Posterior cingulate gyrus (tissue), 11 donors: Measurements from ENCODE around the gene HDAC5.
"Not testable (repeated sequence)": the region's sequence is repeated elsewhere in the genome, so short reads cannot be mapped to it uniquely, and the experiment has no call there.

ENCODE experiments used
- DNase-seq, 10 donors: peaks; one replicate each; pipeline versions ENCODE4 v3.0.0 to v3.0.0-alpha.2; 2020 to 2021; ENCODE audit warnings: mixed read lengths in 3 of 10
- intact Hi-C: fragments of 100-400 bp; cut with DNase I; formaldehyde crosslinking; loops from one replicate; pipeline ENCODE4 v1.15.1; 2023

The HDAC5 gene

GRCh38 chr17:44123356-44124117, at the start of gene HDAC5:
TSS of gene HDAC5 (minus strand) at chr17:44123641. CDS start at chr17:44117515, 6,126 bp downstream.
- peak; percentile 95 to 100 (median 97) for DNase-seq
- intact Hi-C loops: loop anchor here (1.0 to 10.0 kb wide), 4 partner anchors 12 to 201 kb away; partner anchors contain the start of genes G6PC3, HROB and SLC25A39

GRCh38 chr17:44171931-44172455, 48.6 kb upstream of the HDAC5 start:
- intact Hi-C loops: no loop called here
- DNase-seq: peak in 1 of 10 donors; percentile 79

GRCh38 chr17:44170499-44171201, 47.2 kb upstream of the HDAC5 start, which contains the start of gene ASB16:
TSS of gene ASB16 (plus strand) at chr17:44170704. CDS start at chr17:44170790, 86 bp downstream.
- peak in 3 of 10 donors; percentile 33 to 82 (median 78) for DNase-seq
- intact Hi-C loops: no loop called here

GRCh38 chr17:44170135-44170498, 46.7 kb upstream of the HDAC5 start:
- intact Hi-C loops: no loop called here
- no peak for DNase-seq

- DNase-seq: peak in 3 of 10 donors; percentile 51 to 71 (median 64)
- intact Hi-C loops: no loop called here
Observed at GRCh38 chr17:44167181-44167861, 43.9 kb upstream of the HDAC5 start.

GRCh38 chr17:44164476-44164875, 41.0 kb upstream of the HDAC5 start:
- DNase-seq: no peak
- intact Hi-C loops: no loop called here

GRCh38 chr17:44159519-44160210, 36.2 kb upstream of the HDAC5 start:
- DNase-seq: peak in 1 of 10 donors; percentile 31
- intact Hi-C loops: no loop called here

- DNase-seq: peak in 1 of 10 donors; percentile 8
- intact Hi-C loops: no loop called here
Observed at GRCh38 chr17:44155488-44155887, 32.0 kb upstream of the HDAC5 start.

- peak in 2 of 10 donors; percentile 2 to 15 for DNase-seq
- intact Hi-C loops: no loop called here
Observed at GRCh38 chr17:44152875-44153274, 29.4 kb upstream of the HDAC5 start.

GRCh38 chr17:44149750-44150329, 26.4 kb upstream of the HDAC5 start:
- peak in 2 of 10 donors; percentile 11 to 41 for DNase-seq
- intact Hi-C loops: no loop called here

GRCh38 chr17:44149066-44149465, 25.6 kb upstream of the HDAC5 start:
- DNase-seq: peak in 1 of 10 donors; percentile 11
- intact Hi-C loops: not testable (repeated sequence)

GRCh38 chr17:44147812-44148211, 24.4 kb upstream of the HDAC5 start:
- DNase-seq: peak in 2 of 10 donors; percentile 6 to 14
- intact Hi-C loops: no loop called here

GRCh38 chr17:44146375-44147346, 23.2 kb upstream of the HDAC5 start:
- DNase-seq: no peak
- intact Hi-C loops: no loop called here

GRCh38 chr17:44144966-44145739, 21.7 kb upstream of the HDAC5 start:
- intact Hi-C loops: loop anchor here (5.0 kb wide), 1 partner anchor 182 kb away; no protein-coding TSS in a partner anchor
- DNase-seq: peak in 1 of 10 donors; percentile 2

GRCh38 chr17:44143921-44144320, 20.5 kb upstream of the HDAC5 start:
- peak in 1 of 10 donors; percentile 15 for DNase-seq
- intact Hi-C loops: loop anchor here (5.0 kb wide), 1 partner anchor 183 kb away; no protein-coding TSS in a partner anchor

- DNase-seq: peak; percentile 52 to 98 (median 82)
- intact Hi-C loops: no loop called here
Observed at GRCh38 chr17:44137891-44138709, 14.7 kb upstream of the HDAC5 start.
